Measurements from ENCODE around the gene VWA1.
A peak's percentile ranks its signal among the peaks of the same experiment; 100 is the strongest.

The VWA1 gene

DNA sequence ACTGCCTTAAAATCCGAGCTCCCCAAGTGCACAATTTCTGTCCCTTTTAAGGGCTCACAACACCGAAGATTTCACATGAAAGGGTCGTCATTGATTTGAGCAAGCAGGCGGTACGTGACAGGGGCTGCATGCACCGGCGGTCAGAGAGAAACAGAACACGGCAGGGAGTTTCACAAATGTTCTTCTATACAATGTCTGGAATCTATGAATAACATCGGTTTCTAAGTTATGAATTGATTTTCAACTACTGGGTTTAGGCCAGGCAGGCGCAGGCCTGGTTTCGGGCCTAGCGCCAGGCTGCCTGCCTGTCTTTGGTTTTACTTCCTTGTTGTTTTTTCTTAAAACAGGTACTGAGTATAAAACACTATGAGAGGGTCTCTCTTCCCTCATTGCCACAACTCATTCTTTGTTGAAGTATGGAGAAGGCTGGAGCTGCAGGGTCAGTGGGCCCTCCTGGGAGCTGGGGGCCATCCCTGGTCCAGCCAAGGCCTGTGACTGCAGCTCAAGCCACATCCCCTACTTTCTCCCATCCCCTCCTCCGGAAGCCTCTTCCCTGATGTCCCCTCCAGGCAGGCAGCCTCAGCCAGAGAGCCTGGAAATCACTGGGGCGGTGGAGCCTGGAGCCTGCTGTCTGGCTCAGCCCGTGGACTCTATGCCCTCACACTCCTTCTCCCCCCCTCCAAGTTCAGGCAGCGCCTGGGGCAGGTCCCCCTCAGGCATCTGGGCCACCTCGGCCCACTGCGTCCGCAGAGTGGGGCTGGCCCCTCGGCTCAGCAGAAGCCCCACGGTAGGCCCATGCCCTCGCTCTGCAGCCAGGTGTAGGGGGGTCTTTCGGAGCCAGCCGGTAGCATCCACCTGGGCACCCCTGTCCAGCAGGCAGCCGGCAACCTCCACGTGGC lies 16.8 kb upstream of the VWA1 start:
- H3K36me3 ChIP-seq (ENCODE audit: control insufficient read depth in 2 of 2, insufficient read depth in 2 of 2, low read length in 2 of 2) = no peaks in the 10 kb centered on the region
- H3K9ac ChIP-seq (ENCODE audit: low read length in 2 of 2) = no peak overlapping the region
- H3K9me3 ChIP-seq (ENCODE audit: control insufficient read depth in 2 of 2, low read length in 2 of 2) = no peaks in the 10 kb centered on the region
- H3K4me1 ChIP-seq (ENCODE audit: control insufficient read depth, insufficient read depth, low read length) = peaks cover 16% of the 10 kb centered on the region
- H3K27ac ChIP-seq (ENCODE audit: low read length) = peak overlapping the region; percentile 53
- no peaks in the 10 kb centered on the region for H3K27me3 ChIP-seq (ENCODE audit: control insufficient read depth in 1 of 2, insufficient read depth in 2 of 2, low read length in 2 of 2)
- peak overlapping the region in 1 of 2 donors; percentile 71 for H3K4me3 ChIP-seq (ENCODE audit: low read length in 2 of 2)

DNA sequence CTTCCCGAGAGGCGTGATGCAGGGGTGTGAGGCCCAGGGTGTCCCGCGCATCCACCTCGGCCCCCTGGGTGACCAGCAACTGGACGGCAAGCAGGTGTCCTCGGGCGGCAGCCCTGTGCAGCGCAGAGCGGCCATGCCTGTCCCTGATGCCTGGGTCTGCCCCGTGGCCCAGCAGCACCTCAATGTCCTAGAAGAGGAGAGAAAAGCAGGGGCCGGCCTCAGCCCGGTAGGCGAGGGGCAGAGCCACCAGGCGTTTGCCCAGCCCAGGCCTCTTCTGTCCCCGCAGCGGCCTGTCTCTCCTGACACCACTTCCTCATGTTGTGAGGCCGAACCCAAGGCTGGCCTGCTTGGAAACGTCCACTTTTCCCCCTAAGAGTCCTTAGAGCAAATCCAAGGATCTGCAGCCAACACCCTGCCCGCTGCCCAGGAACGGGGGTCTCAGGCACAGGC lies 16.1 kb upstream of the VWA1 start:
- no peaks in the 10 kb centered on the region for H3K27me3 ChIP-seq (ENCODE audit: control insufficient read depth in 1 of 2, insufficient read depth in 2 of 2, low read length in 2 of 2)
- peak overlapping the region; percentile 4 to 71 for H3K4me3 ChIP-seq (ENCODE audit: low read length in 2 of 2)
- H3K4me1 ChIP-seq (ENCODE audit: control insufficient read depth, insufficient read depth, low read length) = peaks cover 16% of the 10 kb centered on the region
- no peaks in the 10 kb centered on the region for H3K36me3 ChIP-seq (ENCODE audit: control insufficient read depth in 2 of 2, insufficient read depth in 2 of 2, low read length in 2 of 2)
- H3K9me3 ChIP-seq (ENCODE audit: control insufficient read depth in 2 of 2, low read length in 2 of 2) = no peaks in the 10 kb centered on the region
- peak overlapping the region; percentile 50 to 80 for H3K9ac ChIP-seq (ENCODE audit: low read length in 2 of 2)
- peak overlapping the region; percentile 53 for H3K27ac ChIP-seq (ENCODE audit: low read length)

DNA sequence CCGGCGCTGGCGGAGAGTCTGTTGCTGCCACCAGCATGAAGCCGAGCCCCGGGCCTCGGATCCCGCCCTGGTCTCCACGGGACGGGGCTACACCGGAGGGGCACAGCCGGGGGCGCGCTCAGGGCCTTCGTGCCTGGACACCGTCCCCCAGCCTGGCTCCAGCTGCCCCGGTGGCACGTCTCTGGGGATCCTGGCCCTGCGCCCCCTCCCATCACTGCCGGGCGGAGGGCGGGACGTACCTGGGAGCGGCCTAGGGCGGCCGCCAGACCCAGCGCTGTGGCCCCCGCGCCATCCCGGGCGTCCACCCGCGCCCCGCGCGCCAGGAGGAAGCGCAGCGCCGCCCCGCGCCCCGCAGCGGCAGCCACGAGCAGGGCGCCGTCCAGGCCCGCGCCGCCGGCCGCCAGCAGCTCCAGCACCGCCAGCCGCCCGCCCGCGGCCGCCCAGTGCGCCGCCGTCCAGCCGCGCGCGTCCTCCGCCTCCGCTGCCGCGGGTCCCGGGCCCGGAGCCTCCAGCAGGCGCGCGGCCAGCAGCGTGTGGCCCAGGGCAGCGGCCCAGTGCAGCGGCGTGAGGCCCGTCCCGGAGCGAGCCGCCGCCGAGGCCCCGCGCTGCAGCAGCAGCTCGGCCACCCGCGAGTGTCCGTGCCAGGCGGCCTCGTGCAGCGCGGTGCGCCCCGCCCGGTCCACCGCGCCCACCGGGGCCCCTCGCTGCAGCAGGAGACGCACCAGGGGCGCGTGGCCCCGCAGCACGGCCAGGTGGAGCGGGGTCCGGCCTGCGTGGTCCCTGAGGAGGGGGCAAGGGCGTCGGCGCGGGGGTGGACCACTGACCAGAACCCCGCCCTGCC lies 15.5 kb upstream of the VWA1 start:
- H3K9me3 ChIP-seq (ENCODE audit: control insufficient read depth in 2 of 2, low read length in 2 of 2) = no peaks in the 10 kb centered on the region
- no peaks in the 10 kb centered on the region for H3K27me3 ChIP-seq (ENCODE audit: control insufficient read depth in 1 of 2, insufficient read depth in 2 of 2, low read length in 2 of 2)
- H3K4me1 ChIP-seq (ENCODE audit: control insufficient read depth, insufficient read depth, low read length) = peaks cover 16% of the 10 kb centered on the region
- H3K4me3 ChIP-seq (ENCODE audit: low read length in 2 of 2) = peak overlapping the region; percentile 4 to 71
- H3K9ac ChIP-seq (ENCODE audit: low read length in 2 of 2) = peak overlapping the region; percentile 50 to 80
- peak overlapping the region; percentile 53 for H3K27ac ChIP-seq (ENCODE audit: low read length)
- no peaks in the 10 kb centered on the region for H3K36me3 ChIP-seq (ENCODE audit: control insufficient read depth in 2 of 2, insufficient read depth in 2 of 2, low read length in 2 of 2)

DNA sequence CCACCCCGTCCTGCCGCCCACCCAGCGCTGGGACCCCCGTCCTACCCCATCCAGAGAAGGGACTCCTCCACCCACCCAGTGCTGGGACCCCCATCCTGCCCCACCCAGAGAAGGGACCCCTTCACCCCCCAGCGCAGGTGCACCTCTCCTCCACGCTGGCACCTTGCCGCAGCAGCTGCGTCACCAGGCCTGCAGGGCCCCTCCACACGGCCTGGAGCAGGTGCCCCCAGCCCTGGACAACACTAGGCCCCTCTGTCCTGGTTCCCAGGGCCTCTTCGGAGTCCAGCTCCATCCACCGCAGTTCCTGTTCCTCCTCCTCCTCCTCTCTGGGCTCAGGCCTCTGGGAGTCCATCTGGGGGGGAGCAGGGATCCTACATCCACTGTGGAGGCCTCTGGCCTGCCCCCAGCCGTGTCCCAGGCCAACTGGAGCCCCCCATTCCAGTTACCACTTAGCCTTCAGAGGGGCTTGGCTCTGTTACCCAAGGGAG lies 14.8 kb upstream of the VWA1 start:
- Histone ChIP-seq H3K4me3 (ENCODE audit: low read length in 2 of 2) (peak overlapping the region in 1 of 2 donors; percentile 71), H3K9me3 (ENCODE audit: control insufficient read depth in 2 of 2, low read length in 2 of 2) (no peaks in the 10 kb centered on the region), H3K27ac (ENCODE audit: low read length) (no peak overlapping the region), H3K36me3 (ENCODE audit: control insufficient read depth in 2 of 2, insufficient read depth in 2 of 2, low read length in 2 of 2) (no peaks in the 10 kb centered on the region), H3K4me1 (ENCODE audit: control insufficient read depth, insufficient read depth, low read length) (peaks cover 16% of the 10 kb centered on the region), H3K27me3 (ENCODE audit: control insufficient read depth in 1 of 2, insufficient read depth in 2 of 2, low read length in 2 of 2) (no peaks in the 10 kb centered on the region), H3K9ac (ENCODE audit: low read length in 2 of 2) (peak overlapping the region; percentile 47 to 51)

DNA sequence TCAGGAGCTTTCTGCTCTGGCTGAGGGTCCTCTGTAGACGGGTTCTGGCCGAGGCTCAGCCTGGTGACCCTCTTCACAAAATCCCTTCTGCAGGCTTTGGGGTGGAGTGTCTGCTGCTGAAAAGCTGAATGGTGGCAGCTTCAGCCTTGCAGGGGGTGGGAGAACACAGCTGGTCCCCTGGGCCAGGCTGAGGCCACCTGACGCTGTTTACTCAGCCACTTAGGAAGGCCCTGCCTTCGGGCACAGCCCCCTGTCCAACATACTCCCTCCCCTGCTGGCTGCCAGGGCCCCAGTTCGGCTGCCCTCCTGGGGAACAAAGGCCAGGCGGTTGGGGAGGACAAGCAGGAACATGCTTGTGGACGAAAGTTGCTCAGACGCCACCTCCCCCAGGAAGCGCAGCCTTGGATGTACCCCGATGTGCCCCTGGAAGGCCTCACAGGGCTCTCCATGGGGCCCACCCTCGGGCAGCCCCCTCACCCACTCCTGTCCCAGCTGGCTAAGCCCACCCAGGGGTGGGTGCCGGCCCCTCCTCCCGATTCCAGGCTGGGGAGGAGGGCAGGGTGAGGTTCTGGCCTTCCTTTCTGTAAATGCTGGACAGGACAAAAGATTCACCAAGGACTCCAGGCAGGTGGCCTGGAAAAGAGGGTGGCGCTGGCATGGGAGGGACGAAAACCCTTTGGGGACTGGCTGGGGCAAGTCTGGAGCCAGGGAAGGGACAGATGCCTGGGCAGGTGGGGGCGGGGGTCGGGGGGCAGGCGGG lies 14.2 kb upstream of the VWA1 start, which contains the start of gene ANKRD65:
ANKRD65 (minus strand) TSS at position 130 of the 760 bp plus-strand sequence. CDS start 271 bp downstream, outside the sequence.
- peaks cover 16% of the 10 kb centered on the region for H3K4me1 ChIP-seq (ENCODE audit: control insufficient read depth, insufficient read depth, low read length)
- peak within 1 kb of the TSS in 1 of 2 donors; percentile 71 for H3K4me3 ChIP-seq (ENCODE audit: low read length in 2 of 2)
- no peaks in the 10 kb centered on the region for H3K27me3 ChIP-seq (ENCODE audit: control insufficient read depth in 1 of 2, insufficient read depth in 2 of 2, low read length in 2 of 2)
- no peaks in the 10 kb centered on the region for H3K36me3 ChIP-seq (ENCODE audit: control insufficient read depth in 2 of 2, insufficient read depth in 2 of 2, low read length in 2 of 2)
- H3K27ac ChIP-seq (ENCODE audit: low read length) = no peak within 1 kb of the TSS
- peak within 1 kb of the TSS; percentile 47 to 51 for H3K9ac ChIP-seq (ENCODE audit: low read length in 2 of 2)
- H3K9me3 ChIP-seq (ENCODE audit: control insufficient read depth in 2 of 2, low read length in 2 of 2) = no peaks in the 10 kb centered on the region

DNA sequence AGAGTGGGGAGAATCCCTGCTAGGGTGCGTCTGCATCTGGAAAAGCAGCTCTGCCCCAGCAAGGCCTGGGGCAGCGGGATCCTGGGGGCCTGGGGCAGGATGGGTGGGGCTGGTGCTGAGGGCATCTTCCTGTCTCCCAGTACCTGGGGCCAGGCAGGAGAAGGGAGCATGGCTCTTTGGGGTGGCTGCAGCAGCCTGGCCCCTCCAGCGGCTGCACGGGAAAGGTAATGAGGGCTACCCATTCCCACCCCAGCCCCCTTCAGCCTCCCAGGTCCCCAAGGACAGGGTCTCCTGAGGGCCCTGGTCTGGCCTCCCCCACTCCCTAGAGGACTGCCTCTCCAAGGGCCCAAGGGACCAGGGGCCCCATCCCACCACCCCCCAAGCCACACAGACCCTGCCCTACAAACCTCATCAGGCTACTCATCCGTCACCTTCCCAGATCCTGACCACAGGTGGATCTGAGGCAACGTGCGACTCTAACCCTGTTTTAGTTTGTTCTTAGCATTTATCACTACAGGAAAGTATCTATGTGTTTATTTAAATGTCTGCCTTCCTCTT lies 13.5 kb upstream of the VWA1 start:
- Histone ChIP-seq H3K9ac (ENCODE audit: low read length in 2 of 2) (no peak overlapping the region), H3K4me1 (ENCODE audit: control insufficient read depth, insufficient read depth, low read length) (peaks cover 16% of the 10 kb centered on the region), H3K27me3 (ENCODE audit: control insufficient read depth in 1 of 2, insufficient read depth in 2 of 2, low read length in 2 of 2) (no peaks in the 10 kb centered on the region), H3K27ac (ENCODE audit: low read length) (no peak overlapping the region), H3K36me3 (ENCODE audit: control insufficient read depth in 2 of 2, insufficient read depth in 2 of 2, low read length in 2 of 2) (no peaks in the 10 kb centered on the region), H3K9me3 (ENCODE audit: control insufficient read depth in 2 of 2, low read length in 2 of 2) (no peaks in the 10 kb centered on the region), H3K4me3 (ENCODE audit: low read length in 2 of 2) (no peak overlapping the region)

DNA sequence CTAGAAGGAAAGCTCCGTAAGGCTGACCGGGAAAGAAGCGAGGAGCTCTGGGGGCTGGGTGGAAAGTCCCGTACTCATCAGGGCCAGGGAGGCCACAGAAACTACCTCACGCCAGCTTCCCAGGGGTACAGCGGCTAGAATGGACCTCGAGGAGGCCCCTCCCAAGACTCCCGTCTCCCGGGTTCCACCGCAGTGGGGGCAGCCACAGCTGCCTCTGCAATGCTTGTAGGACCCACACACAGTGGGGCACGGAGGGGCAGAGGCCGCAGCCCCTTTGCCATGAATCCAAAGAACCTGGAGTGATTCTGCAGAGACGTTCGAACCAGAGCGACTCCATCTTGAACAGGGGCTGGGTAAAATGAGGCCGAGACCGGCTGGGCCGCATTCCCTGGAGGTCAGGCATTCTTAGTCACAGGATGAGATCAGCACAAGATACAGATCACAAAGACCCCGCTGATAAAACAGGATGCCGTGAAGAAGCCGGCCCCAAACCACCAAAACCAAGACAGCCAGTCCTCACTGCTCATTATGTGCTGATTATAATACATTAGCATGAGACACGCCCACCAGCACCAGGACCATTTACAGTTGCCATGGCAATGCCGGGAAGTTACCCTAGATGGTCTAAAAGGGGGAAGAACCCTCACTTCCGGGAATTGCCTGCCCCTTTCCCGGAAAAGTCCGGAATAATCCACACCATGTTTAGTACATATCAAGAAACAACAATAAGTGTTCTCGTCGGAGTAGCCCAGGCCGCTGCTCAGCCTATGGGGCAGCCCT lies 12.8 kb upstream of the VWA1 start:
- Histone ChIP-seq H3K4me3 (ENCODE audit: low read length in 2 of 2) (no peak overlapping the region), H3K27ac (ENCODE audit: low read length) (no peak overlapping the region), H3K9ac (ENCODE audit: low read length in 2 of 2) (no peak overlapping the region), H3K36me3 (ENCODE audit: control insufficient read depth in 2 of 2, insufficient read depth in 2 of 2, low read length in 2 of 2) (no peaks in the 10 kb centered on the region), H3K27me3 (ENCODE audit: control insufficient read depth in 1 of 2, insufficient read depth in 2 of 2, low read length in 2 of 2) (no peaks in the 10 kb centered on the region), H3K9me3 (ENCODE audit: control insufficient read depth in 2 of 2, low read length in 2 of 2) (no peaks in the 10 kb centered on the region), H3K4me1 (ENCODE audit: control insufficient read depth, insufficient read depth, low read length) (peaks cover 16% of the 10 kb centered on the region)

DNA sequence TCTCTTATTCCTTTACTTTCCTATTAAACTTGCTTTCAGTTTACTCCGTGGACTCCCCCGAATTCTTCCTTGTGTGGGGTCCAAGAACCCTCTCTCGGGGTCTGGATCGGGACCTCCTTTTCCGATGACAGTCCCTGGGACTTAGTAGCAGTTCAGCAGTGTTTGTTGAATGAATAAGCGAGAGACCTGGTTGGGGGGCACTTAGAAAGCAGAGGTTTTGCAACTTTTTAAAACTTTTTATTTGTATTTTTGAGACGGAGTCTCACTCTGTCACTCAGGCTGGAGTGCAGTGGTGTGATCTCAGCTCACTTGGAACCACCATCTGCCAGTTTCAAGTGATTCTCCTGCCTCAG lies 12.3 kb upstream of the VWA1 start:
- no peak overlapping the region for H3K27ac ChIP-seq (ENCODE audit: low read length)
- H3K27me3 ChIP-seq (ENCODE audit: control insufficient read depth in 1 of 2, insufficient read depth in 2 of 2, low read length in 2 of 2) = no peaks in the 10 kb centered on the region
- H3K9ac ChIP-seq (ENCODE audit: low read length in 2 of 2) = no peak overlapping the region

DNA sequence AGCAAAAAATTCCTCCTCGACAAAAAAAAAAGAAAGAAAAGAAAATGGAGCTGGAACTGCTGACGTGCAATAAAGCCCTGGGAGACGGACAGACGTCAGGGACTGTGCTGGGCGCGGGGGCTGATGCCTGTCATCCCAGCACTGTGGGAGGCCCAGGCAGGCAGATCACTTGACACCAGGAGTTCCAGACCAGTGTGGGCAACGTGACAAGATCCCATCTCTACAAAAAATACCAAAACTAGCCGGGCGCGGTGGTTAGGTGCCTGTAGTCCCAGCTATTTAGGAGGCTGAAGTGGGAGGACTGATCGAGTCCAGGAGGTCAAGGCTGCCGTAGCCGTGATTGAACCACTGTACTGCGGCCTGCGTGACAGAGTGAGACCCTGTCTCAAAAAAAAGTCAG lies 10.8 kb upstream of the VWA1 start:
- H3K4me3 ChIP-seq (ENCODE audit: low read length in 2 of 2) = no peak overlapping the region
- no peak overlapping the region for H3K9ac ChIP-seq (ENCODE audit: low read length in 2 of 2)
- peaks cover 14% of the 10 kb centered on the region for H3K4me1 ChIP-seq (ENCODE audit: control insufficient read depth, insufficient read depth, low read length)
- H3K27me3 ChIP-seq (ENCODE audit: control insufficient read depth in 1 of 2, insufficient read depth in 2 of 2, low read length in 2 of 2) = no peaks in the 10 kb centered on the region
- H3K27ac ChIP-seq (ENCODE audit: low read length) = no peak overlapping the region
- no peaks in the 10 kb centered on the region for H3K36me3 ChIP-seq (ENCODE audit: control insufficient read depth in 2 of 2, insufficient read depth in 2 of 2, low read length in 2 of 2)
- H3K9me3 ChIP-seq (ENCODE audit: control insufficient read depth in 2 of 2, low read length in 2 of 2) = no peaks in the 10 kb centered on the region

More for the DNA sequence above, 12.3 kb upstream of the VWA1 start:
- Histone ChIP-seq H3K4me3 (ENCODE audit: low read length in 2 of 2) (no peak overlapping the region), H3K4me1 (ENCODE audit: control insufficient read depth, insufficient read depth, low read length) (peaks cover 16% of the 10 kb centered on the region), H3K9me3 (ENCODE audit: control insufficient read depth in 2 of 2, low read length in 2 of 2) (no peaks in the 10 kb centered on the region), H3K36me3 (ENCODE audit: control insufficient read depth in 2 of 2, insufficient read depth in 2 of 2, low read length in 2 of 2) (no peaks in the 10 kb centered on the region)

All from stomach smooth muscle (tissue), 2 donors.